Inflammatory macrophage treated with lipopolysaccharide for 1 hour (primary cell): ENCODE data around the gene SPINK6.

Experiments used
- DNase-seq, 2 donors: peaks; one replicate each; pipeline ENCODE4 v3.0.0-alpha.2; 2020 to 2022

SPINK6 gene

DNA sequence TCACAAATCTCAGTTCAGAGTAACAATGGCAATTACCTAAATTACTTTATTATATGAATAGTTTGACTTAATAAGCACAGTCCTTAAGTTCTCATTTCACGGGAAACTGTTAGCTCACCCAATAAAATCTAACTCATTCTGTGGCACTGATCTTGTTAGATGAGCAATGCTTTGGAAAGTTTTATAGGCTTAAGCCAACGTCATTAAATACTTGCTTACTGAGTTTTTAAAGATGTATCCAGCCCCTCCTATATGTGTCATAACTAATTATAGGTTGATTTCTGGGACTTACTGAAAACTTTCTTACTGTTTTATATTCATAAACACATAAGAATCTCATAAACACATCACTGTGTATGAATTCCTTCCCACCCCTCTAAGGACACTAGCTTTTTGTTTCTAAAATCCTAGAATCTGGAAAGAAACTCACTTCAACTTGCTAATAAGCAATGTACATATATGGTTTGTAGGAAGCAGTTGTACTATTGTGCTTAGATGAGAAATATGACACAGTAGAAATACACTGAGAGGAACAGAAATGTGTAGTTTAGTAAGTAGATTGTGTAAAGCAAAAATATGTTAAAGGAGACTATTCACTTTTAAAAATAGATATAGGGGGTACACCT, 21.4 kb downstream of the SPINK6 start:
- DNase-seq: no peak

DNA sequence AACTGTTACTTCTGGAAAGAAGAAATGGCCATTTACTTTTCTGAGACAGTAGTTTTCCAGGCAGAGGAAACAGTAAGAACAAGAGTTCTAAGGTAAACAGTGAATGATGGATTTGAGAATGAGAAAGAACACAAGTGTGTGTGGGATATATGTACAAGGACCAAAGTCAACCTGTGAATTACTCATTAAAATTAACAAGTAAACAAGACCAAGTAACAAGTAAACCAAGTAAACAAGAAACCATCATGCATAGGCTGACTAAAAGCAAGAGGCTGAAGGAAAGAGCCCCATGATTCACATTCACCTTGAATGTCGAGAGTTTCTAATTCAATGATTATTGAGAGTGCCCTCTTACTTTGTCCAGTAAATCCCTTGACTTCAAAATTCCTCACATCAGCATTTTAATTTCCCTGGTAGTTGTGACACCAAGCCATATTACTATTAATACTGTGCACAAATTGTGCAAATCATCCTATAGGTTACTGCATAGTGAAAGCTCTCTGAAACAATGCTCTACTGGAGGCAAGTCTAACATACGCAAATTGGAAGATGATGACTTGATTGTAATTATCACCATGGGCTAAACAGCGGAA, 25.6 kb downstream of the SPINK6 start:
- no peak for DNase-seq

GRCh38 chr5:148229840-148230239, 27.0 kb downstream of the SPINK6 start:
- no peak for DNase-seq

GRCh38 chr5:148230240-148230639, 27.4 kb downstream of the SPINK6 start:
- DNase-seq: no peak

DNA sequence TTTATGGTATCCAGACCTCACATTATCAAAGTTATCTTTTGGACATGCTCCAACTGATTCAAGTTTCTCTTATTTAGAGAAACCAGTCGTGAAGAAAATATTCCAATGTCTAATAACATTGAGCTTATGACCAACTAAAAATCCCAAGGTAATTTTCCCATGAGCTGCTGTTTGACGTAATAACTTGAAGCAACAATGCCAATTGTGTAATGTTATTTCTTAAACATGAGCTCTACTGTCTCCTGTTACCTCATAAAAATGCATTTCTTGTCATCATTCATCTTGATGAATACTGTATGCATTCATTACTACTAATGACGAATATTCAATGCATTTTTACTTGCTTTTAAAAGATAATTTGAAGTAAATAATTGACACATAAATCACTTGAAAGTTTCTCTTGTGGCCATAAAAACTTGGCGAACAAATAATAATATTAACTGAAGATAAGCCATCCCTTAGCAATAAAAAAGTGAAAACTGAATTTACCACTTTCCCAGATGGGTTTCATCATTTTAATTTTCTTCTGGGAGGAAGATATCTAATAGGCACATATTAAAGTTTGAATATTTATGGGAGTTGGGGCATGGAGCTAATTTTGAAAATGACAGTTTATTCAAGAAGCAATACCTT, 35.1 kb downstream of the SPINK6 start:
- peak; percentile 68 for DNase-seq

DNA sequence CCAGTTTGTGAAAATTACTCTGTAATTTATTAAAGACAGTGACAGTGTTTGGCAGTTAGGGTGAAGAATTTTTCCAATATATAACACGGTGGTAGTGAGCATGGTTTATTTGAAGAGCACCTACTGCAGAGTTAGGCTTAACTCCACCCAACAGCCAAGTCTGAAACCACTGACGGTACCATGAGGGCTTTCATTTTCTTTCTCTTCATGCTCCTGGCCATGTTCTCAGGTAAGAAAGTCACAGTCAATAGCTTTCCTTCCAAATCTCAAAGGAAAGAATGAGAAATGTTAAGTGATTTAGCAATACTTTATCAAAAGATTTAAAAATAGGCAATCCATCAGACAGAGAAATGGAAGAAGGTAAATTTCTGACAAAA, 35.6 kb downstream of the SPINK6 start, which contains the start of gene MARCOL:
Gene MARCOL (plus strand): TSS at position 108 of the 377 bp plus-strand sequence. CDS start 73 bp downstream, at position 181.
- DNase-seq: no peak

DNA sequence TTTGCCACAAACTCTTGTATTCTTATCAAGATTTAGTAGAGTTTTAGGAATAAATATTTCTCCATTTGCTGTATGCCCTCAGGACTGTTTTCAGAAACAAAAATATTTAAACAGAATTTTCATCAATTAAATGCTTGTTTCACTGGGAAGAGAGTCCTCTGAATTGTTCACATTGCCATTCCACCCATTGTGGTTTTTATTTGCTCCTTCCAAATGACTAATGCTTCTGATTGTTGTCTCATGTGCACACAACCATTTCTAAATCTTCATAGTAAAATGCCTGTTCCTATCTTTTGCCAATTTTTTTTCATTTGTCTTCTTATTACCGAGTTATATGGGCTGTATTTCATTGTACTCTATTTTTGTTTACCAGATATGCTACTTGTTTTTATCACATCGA, 46.1 kb downstream of the SPINK6 start:
- DNase-seq: no peak

GRCh38 chr5:148255456-148255855, 52.6 kb downstream of the SPINK6 start:
- no peak for DNase-seq

- DNase-seq: no peak
Observed at GRCh38 chr5:148259288-148259687, 56.4 kb downstream of the SPINK6 start.

DNA sequence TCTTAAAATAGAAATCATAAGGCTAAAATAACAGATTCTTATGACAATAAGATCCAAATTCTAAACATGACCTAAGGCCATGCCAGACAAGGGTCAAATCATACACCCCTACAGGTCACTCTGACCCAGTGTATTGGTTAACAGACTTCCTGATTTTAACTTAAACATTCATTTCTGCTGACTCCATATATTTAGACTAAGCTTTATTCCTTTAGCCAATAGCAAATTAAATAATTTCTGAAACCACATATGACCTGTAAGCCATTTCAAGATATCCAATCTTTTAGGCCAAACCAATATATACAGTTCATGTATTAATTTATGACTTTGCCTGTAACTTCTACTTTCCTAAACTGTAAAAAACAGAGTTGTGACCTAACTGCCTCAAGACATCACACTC, 58.4 kb downstream of the SPINK6 start:
- DNase-seq: no peak
